ENCODE results near the gene TPCN1.

Gene TPCN1

DNA sequence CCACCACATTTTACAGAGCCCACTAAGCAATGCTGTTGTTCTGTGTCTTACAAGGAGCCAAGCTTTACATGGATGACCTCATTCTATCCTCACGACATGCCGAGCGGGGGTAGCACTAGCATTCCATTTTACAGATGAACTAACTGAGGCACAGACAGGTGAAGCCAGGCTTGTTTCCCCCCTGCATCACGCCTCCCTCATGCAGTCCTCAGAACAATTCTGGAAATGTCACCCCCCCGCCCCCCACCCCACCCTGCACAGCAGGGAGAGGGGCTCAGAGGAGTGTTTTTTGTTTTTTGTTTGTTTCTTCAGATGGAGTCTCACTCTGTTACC lies 112.1 kb downstream of the TPCN1 start:
- TF ChIP-seq TAF1 (IDR thresholded peaks at IDR 0.05; ENCODE audit: low read depth, low read length), result no peak
- no peak for TF ChIP-seq POLR2AphosphoS5 (IDR thresholded peaks at IDR 0.05; ENCODE audit: low read depth, low read length)
- TF ChIP-seq PAX5 (IDR thresholded peaks at IDR 0.05; ENCODE audit: insufficient read depth, low read length, severe bottlenecking), result no peak
- no peak for TF ChIP-seq POU2F2 (IDR thresholded peaks at IDR 0.05; ENCODE audit: low read depth, low read length)
- TF ChIP-seq POLR2A (IDR thresholded peaks at IDR 0.05; ENCODE audit: low read depth, low read length), result no peak
- TF ChIP-seq SPI1 (IDR thresholded peaks at IDR 0.05; ENCODE audit: low read depth, low read length), result no peak
- no peak for FAIRE-seq
- DNase-seq (ENCODE audit: insufficient read length, low spot score), result no peak

DNA sequence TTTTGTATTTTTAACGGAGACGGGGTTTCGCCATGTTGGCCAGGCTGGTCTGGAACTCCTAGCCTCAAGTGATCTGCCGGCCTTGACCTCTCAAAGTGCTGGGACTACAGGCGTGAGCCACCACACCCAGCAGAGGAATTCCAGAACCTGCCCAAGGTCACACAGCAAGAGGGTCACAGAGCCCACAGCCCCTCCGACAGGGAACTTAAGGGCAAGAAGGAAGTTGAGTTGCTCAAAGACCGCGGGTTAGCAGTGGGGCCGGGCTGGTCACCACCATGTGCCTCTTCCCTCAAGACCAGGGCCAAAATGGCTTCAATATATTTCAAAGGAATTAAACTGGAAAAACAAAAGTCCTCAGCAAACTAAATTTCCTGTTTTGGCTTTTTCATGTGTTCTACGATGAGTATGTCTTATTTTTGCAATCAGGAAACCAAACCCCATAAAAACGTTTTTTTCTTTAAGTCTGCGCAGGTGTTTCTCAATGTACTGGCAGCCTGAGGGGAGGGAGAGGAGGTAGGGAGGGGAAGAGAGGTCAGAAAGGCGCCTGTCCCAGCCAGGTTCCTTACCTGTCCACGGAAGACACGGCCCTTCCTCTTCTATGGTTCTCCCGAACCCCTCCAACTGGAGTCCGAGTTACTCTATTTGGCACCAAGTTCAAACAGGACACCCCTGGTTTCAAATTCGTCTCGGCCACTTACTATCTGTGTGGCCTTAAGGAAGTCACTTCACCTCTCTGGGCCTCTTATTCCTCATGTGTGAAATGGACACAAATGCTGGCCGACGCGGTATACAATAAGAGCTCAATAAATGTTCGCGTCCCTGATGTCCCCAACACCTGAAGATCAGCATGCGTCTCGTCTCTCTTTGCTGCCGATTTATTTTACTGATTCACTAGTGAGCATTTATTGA lies 112.9 kb downstream of the TPCN1 start:
- FAIRE-seq, result no peak
- no peak for DNase-seq (ENCODE audit: insufficient read length, low spot score)
- TF ChIP-seq TAF1 (IDR thresholded peaks at IDR 0.05; ENCODE audit: low read depth, low read length) (no peak), POU2F2 (IDR thresholded peaks at IDR 0.05; ENCODE audit: low read depth, low read length) (no peak), PAX5 (IDR thresholded peaks at IDR 0.05; ENCODE audit: insufficient read depth, low read length, severe bottlenecking) (no peak), POLR2A (IDR thresholded peaks at IDR 0.05; ENCODE audit: low read depth, low read length) (no peak), SPI1 (IDR thresholded peaks at IDR 0.05; ENCODE audit: low read depth, low read length) (no peak)

DNA sequence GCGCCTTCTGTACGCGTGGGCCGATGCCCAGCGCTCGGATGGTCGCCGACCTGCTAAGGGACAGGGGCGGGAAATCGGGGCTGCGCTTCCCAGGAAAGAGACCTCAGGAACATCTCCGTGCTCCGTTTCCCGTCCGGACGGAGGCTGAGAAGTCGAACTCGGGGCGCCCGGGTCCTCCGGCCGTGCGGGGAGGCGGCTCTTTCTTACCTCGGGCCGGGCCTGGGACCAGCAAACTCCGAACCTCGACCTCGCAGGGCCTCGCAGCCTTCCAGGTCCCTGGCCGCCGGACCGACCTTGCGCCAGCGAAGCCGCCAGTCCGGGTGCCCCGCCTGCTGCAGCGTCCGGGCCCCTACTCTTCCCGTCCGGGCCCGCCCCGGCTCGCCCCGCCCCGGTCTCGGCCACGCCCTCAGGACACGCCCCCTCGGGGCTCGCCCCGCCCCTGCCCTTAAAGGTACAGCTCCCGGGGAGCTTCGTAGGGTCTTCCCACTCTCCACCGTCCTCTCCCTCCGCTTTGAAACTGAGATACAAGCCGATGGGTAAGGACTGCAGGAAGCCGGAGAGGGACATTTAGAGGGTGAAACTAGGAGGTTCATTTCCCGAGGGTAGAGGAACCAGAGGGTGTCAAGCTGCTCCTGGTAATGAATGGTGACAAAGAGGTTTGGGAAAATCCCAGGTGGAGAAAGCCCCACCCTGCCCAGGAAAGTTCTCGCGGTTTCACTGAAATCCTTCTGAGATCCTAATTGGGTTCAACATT lies 113.7 kb downstream of the TPCN1 start, which contains the start of gene SLC8B1:
SLC8B1 (minus strand) TSS at position 324 of the 754 bp plus-strand sequence. CDS start 2,231 bp downstream, outside the sequence.
- TF ChIP-seq POLR2AphosphoS5 (IDR thresholded peaks at IDR 0.05; ENCODE audit: low read depth, low read length), result no peak
- TF ChIP-seq POLR2A (IDR thresholded peaks at IDR 0.05; ENCODE audit: low read depth, low read length), result no peak
- TF ChIP-seq POU2F2 (IDR thresholded peaks at IDR 0.05; ENCODE audit: low read depth, low read length), result no peak
- no peak for TF ChIP-seq PAX5 (IDR thresholded peaks at IDR 0.05; ENCODE audit: insufficient read depth, low read length, severe bottlenecking)
- TF ChIP-seq TAF1 (IDR thresholded peaks at IDR 0.05; ENCODE audit: low read depth, low read length), result no peak
- TF ChIP-seq SPI1 (IDR thresholded peaks at IDR 0.05; ENCODE audit: low read depth, low read length), result no peak
- FAIRE-seq (peak; percentile 65), DNase-seq (ENCODE audit: insufficient read length, low spot score) (peak; percentile 90)

DNA sequence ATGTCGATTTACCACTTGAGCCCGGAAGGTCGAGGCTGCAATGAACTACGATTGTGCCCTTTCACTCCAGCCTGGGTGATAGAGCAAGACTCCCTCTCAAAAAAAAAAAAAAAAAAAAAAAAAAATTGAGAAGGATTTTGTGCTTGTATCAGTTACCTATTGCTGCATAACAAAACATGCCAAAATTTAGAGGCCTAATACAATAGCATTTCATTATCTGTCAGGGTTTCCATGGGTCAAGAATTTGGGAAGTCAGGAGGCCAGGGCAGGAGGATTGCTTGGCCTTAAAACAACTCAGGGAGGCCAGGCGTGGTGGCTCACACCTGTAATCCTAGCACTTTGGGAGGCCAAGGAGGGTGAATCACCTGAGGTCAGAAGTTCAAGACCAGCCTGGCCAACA lies 118.3 kb downstream of the TPCN1 start:
- no peak for DNase-seq (ENCODE audit: insufficient read length, low spot score)
- FAIRE-seq, result no peak
- TF ChIP-seq POLR2AphosphoS5 (IDR thresholded peaks at IDR 0.05; ENCODE audit: low read depth, low read length) (no peak), PAX5 (IDR thresholded peaks at IDR 0.05; ENCODE audit: insufficient read depth, low read length, severe bottlenecking) (no peak), TAF1 (IDR thresholded peaks at IDR 0.05; ENCODE audit: low read depth, low read length) (no peak), POLR2A (IDR thresholded peaks at IDR 0.05; ENCODE audit: low read depth, low read length) (no peak), POU2F2 (IDR thresholded peaks at IDR 0.05; ENCODE audit: low read depth, low read length) (no peak)

DNA sequence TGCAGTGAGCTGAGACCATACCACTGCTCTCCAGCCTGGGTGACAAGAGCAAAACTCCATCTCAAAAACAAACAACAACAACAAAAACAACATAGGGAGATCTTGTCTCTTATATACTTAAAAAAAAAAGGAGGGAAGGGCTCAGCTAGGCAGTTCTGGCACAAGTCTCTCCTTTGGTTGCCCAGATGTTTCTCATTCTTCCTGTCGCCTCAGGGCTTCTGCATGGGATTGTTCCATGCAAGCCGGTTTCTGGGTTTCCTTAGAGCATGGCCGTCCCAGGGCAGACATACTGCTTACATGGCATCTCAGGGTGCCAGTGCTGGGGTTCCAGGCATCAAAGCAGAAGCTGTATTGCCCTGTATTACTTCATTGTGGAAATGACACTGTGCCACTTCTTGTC lies 118.8 kb downstream of the TPCN1 start:
- TF ChIP-seq POLR2AphosphoS5 (IDR thresholded peaks at IDR 0.05; ENCODE audit: low read depth, low read length), result no peak
- TF ChIP-seq PAX5 (IDR thresholded peaks at IDR 0.05; ENCODE audit: insufficient read depth, low read length, severe bottlenecking), result no peak
- DNase-seq (ENCODE audit: insufficient read length, low spot score), result no peak
- no peak for FAIRE-seq

DNA sequence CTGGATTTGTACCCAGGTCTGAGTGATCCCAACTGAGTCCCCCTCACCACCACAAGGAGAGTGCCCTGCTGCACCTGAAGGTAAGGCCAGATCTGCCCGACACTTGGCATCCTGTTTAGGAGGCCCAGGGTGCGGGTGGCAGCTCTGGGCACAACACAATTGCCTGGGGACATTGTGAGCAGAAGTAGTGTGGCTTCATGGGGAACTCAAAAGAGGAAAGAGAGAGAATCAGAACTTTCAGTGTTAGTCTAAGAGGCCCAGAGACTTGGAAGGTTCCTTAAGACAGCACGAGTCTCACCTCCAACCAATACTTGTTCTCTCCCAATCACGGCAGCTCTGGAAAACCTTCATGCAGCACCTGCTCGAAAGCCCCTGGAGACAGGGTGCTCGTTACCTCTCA lies 120.3 kb downstream of the TPCN1 start:
- FAIRE-seq, result no peak
- no peak for DNase-seq (ENCODE audit: insufficient read length, low spot score)
- no peak for TF ChIP-seq POLR2A (IDR thresholded peaks at IDR 0.05; ENCODE audit: low read depth, low read length)

DNA sequence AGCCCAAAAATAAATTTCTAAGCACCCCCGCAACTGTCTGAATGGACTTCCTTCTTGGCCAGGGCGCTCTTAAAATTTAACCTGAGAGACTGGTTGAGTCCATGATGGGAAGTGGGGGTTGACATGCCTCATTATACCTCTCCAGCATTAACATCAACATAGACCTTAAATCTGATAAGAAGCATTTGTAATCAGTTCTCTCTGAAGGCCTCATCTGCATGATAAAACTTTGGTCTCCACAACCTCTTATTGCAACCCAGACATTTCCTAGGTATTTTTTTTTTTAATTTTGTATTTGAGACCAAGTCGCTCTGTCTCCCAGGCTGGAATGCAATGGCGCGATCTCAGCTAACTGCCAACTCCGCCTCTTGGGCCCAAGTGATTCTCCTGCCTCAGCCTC lies 124.1 kb downstream of the TPCN1 start:
- TF ChIP-seq PAX5 (IDR thresholded peaks at IDR 0.05; ENCODE audit: insufficient read depth, low read length, severe bottlenecking) (no peak), POU2F2 (IDR thresholded peaks at IDR 0.05; ENCODE audit: low read depth, low read length) (no peak), SPI1 (IDR thresholded peaks at IDR 0.05; ENCODE audit: low read depth, low read length) (no peak), TAF1 (IDR thresholded peaks at IDR 0.05; ENCODE audit: low read depth, low read length) (no peak), POLR2AphosphoS5 (IDR thresholded peaks at IDR 0.05; ENCODE audit: low read depth, low read length) (no peak), POLR2A (IDR thresholded peaks at IDR 0.05; ENCODE audit: low read depth, low read length) (no peak)

DNA sequence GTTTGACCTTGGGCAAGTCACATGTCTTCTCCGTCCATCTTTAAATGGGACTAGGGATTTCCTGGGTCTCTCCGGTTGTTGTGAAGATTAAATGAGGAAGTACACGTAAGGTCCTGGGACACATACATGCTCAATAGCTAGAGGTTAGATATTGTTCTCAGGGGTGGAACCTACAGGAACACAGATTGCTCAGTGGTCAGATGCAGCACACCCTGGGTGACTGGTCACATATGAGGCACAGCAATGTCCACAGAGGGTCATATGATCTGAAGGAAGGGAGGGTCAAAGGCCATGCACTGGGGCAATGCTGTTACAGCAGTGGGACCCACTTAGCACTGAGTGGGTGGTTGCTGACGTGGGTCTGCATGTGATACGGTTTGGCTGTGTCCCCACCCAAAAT lies 125.1 kb downstream of the TPCN1 start:
- TF ChIP-seq POLR2AphosphoS5 (IDR thresholded peaks at IDR 0.05; ENCODE audit: low read depth, low read length), result no peak
- TF ChIP-seq TAF1 (IDR thresholded peaks at IDR 0.05; ENCODE audit: low read depth, low read length), result no peak
- TF ChIP-seq POLR2A (IDR thresholded peaks at IDR 0.05; ENCODE audit: low read depth, low read length), result no peak
- no peak for TF ChIP-seq SPI1 (IDR thresholded peaks at IDR 0.05; ENCODE audit: low read depth, low read length)
- TF ChIP-seq PAX5 (IDR thresholded peaks at IDR 0.05; ENCODE audit: insufficient read depth, low read length, severe bottlenecking), result no peak
- TF ChIP-seq POU2F2 (IDR thresholded peaks at IDR 0.05; ENCODE audit: low read depth, low read length), result no peak
- DNase-seq (ENCODE audit: insufficient read length, low spot score), result no peak
- FAIRE-seq, result no peak

More for the DNA sequence above, 124.1 kb downstream of the TPCN1 start:
- DNase-seq (ENCODE audit: insufficient read length, low spot score), result no peak
- FAIRE-seq, result no peak

DNA sequence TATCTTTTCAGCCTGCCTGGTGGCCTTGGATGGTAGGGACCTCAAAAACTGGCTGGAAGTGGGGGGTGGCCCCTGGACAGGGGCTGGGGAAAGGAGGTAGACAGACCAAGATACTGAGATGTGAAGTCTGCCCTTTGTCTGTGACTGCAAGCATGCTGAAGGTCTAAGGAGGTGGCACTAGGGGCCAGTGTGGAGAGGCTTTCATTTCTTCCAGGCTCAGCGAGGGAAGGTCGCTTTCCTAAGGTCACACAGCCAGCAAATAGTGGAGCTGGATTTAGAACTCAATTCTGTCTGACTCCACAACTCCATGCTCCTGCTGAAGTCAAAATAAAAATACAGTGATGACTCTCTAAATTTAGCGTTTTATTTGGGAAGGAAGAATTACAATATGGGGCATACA lies 125.8 kb downstream of the TPCN1 start:
- TF ChIP-seq POLR2AphosphoS5 (IDR thresholded peaks at IDR 0.05; ENCODE audit: low read depth, low read length) (no peak), SPI1 (IDR thresholded peaks at IDR 0.05; ENCODE audit: low read depth, low read length) (no peak), PAX5 (IDR thresholded peaks at IDR 0.05; ENCODE audit: insufficient read depth, low read length, severe bottlenecking) (no peak), TAF1 (IDR thresholded peaks at IDR 0.05; ENCODE audit: low read depth, low read length) (no peak), POLR2A (IDR thresholded peaks at IDR 0.05; ENCODE audit: low read depth, low read length) (no peak), POU2F2 (IDR thresholded peaks at IDR 0.05; ENCODE audit: low read depth, low read length) (no peak)
- DNase-seq (ENCODE audit: insufficient read length, low spot score), result no peak
- no peak for FAIRE-seq
